Trophoblast cell (in vitro differentiated cells and primary cell): ENCODE measurements around the gene MYT1.

Experiments
- DNase-seq, 2 donors: peaks; one replicate each; pipeline ENCODE4 v3.0.0-alpha.2; 2016
- H2AFZ ChIP-seq: 2 replicates; pipeline ENCODE4 v1.6.1; 2013; ENCODE audit warnings: low read length, moderate library complexity, mild to moderate bottlenecking; ENCODE audit not compliant: insufficient read depth, poor library complexity
- H2AK5ac ChIP-seq: 2 replicates; pipeline ENCODE4 v1.6.1; 2013; ENCODE audit warnings: mild to moderate bottlenecking, low read length
- H2BK120ac ChIP-seq: 2 replicates; pipeline ENCODE4 v1.6.1; 2013; ENCODE audit warnings: low read length, mild to moderate bottlenecking, moderate library complexity; ENCODE audit not compliant: insufficient read depth, poor library complexity
- H2BK12ac ChIP-seq: 2 replicates; pipeline ENCODE4 v1.6.1; 2013; ENCODE audit warnings: mild to moderate bottlenecking, low read length, moderate library complexity
- H2BK5ac ChIP-seq: 2 replicates; pipeline ENCODE4 v1.6.1; 2013; ENCODE audit warnings: low read length, low read depth, moderate library complexity, mild to moderate bottlenecking; ENCODE audit not compliant: poor library complexity
- H3K14ac ChIP-seq: 2 replicates; pipeline ENCODE4 v1.6.1; 2013; ENCODE audit warnings: mild to moderate bottlenecking, low read length
- H3K18ac ChIP-seq: 2 replicates; pipeline ENCODE4 v1.6.1; 2013; ENCODE audit warnings: mild to moderate bottlenecking, low read length
- H3K23ac ChIP-seq: 2 replicates; pipeline ENCODE4 v1.6.1; 2013; ENCODE audit warnings: low read length
- H3K27ac ChIP-seq: 2 replicates; pipeline ENCODE4 v1.5.1; 2013; ENCODE audit warnings: low read depth, mild to moderate bottlenecking, inconsistent platforms, low read length, moderate library complexity
- H3K27me3 ChIP-seq: 2 replicates; pipeline ENCODE4 v1.6.1; 2013; ENCODE audit warnings: inconsistent platforms, mild to moderate bottlenecking, low read length, moderate library complexity; ENCODE audit not compliant: insufficient read depth
- H3K36me3 ChIP-seq, 2 experiments: 1 replicate in 1 of 2; 2 replicates in 1 of 2; pipeline ENCODE4 v1.6.1; 2013; ENCODE audit warnings: low read length in 2 of 2, mild to moderate bottlenecking in 2 of 2, moderate library complexity in 1 of 2; ENCODE audit not compliant: insufficient read depth in 2 of 2, control insufficient read depth in 1 of 2
- H3K4ac ChIP-seq: 2 replicates; pipeline ENCODE4 v1.6.1; 2013; ENCODE audit warnings: low read depth, mild to moderate bottlenecking, low read length, moderate library complexity
- H3K4me1 ChIP-seq, 2 experiments: 1 replicate in 1 of 2; 2 replicates in 1 of 2; pipeline ENCODE4 v1.6.1; 2013; ENCODE audit warnings: low read length in 2 of 2, mild to moderate bottlenecking in 2 of 2, moderate library complexity in 1 of 2; ENCODE audit not compliant: insufficient read depth in 2 of 2, control insufficient read depth in 1 of 2
- H3K4me2 ChIP-seq: 2 replicates; pipeline ENCODE4 v1.6.1; 2013; ENCODE audit warnings: inconsistent platforms, mild to moderate bottlenecking, low read length, moderate library complexity
- H3K4me3 ChIP-seq: 2 replicates; pipeline ENCODE4 v1.5.1; 2013; ENCODE audit warnings: mild to moderate bottlenecking, low read depth, low read length, inconsistent platforms
- H3K79me1 ChIP-seq: one replicate; pipeline ENCODE4 v1.6.1; 2013; ENCODE audit warnings: low read length
- H3K79me2 ChIP-seq: 2 replicates; pipeline ENCODE4 v1.6.1; 2013; ENCODE audit warnings: low read length, mild to moderate bottlenecking; ENCODE audit not compliant: control insufficient read depth, insufficient read depth, poor library complexity
- H3K9ac ChIP-seq: 2 replicates; pipeline ENCODE4 v1.6.1; 2013; ENCODE audit warnings: mild to moderate bottlenecking, low read length
- H3K9me3 ChIP-seq: 2 replicates; pipeline ENCODE4 v1.6.1; 2013; ENCODE audit warnings: low read depth, mild to moderate bottlenecking, control low read depth, inconsistent platforms, low read length; ENCODE audit not compliant: insufficient read depth
- H4K12ac ChIP-seq: 2 replicates; pipeline ENCODE4 v1.6.1; 2013; ENCODE audit warnings: low read depth, mild to moderate bottlenecking, low read length, moderate library complexity
- H4K8ac ChIP-seq: 2 replicates; pipeline ENCODE4 v1.6.1; 2013; ENCODE audit warnings: low read depth, mild to moderate bottlenecking, low read length, moderate library complexity
- H4K91ac ChIP-seq: one replicate; pipeline ENCODE4 v1.6.1; 2013; ENCODE audit warnings: low read depth, mild to moderate bottlenecking, low read length, moderate library complexity
- whole genome bisulfite sequencing: extraction: QIAGEN DNeasy Blood & Tissue Kit; methylation state at CpG from one replicate; pipeline ENCODE4 v1.1.7; 2013; ENCODE audit warnings: missing lambda C conversion rate; ENCODE audit not compliant: insufficient read length, insufficient coverage; ENCODE audit errors: extremely low coverage; 5-methylcytosine and 5-hydroxymethylcytosine counted together

The MYT1 gene

GRCh38 chr20:64151633-64152530, 12.4 kb upstream of the MYT1 start:
- Histone ChIP-seq H3K27me3 (no peaks in the 10 kb centered on the region), H4K12ac (no peak overlapping the region), H3K9me3 (peaks cover 16% of the 10 kb centered on the region), H4K91ac (no peak overlapping the region), H3K18ac (no peak overlapping the region), H3K4ac (no peak overlapping the region), H3K4me3 (no peak overlapping the region), H2BK5ac (no peak overlapping the region), H2BK12ac (no peak overlapping the region), H3K9ac (no peak overlapping the region), H4K8ac (no peak overlapping the region), H3K4me2 (no peak overlapping the region), H3K36me3 (no peaks in the 10 kb centered on the region), H3K14ac (no peak overlapping the region), H2BK120ac (no peak overlapping the region), H3K23ac (no peak overlapping the region), H2AK5ac (no peak overlapping the region), H3K27ac (no peak overlapping the region), H3K79me2 (no peaks in the 10 kb centered on the region), H3K79me1 (no peaks in the 10 kb centered on the region), H3K4me1 (no peaks in the 10 kb centered on the region), H2AFZ (no peak overlapping the region)
- no CpG with 5 or more reads among the region's 24 CpGs for WGBS
- DNase-seq: peak; percentile 15 to 26

- H3K4ac ChIP-seq: no peak overlapping the region
- H3K9me3 ChIP-seq: peaks cover 16% of the 10 kb centered on the region
- H3K79me1 ChIP-seq: no peaks in the 10 kb centered on the region
- H2BK5ac ChIP-seq: no peak overlapping the region
- H2AFZ ChIP-seq: no peak overlapping the region
- no peak for DNase-seq
- no peaks in the 10 kb centered on the region for H3K4me1 ChIP-seq
- no peak overlapping the region for H3K18ac ChIP-seq
- H3K36me3 ChIP-seq: no peaks in the 10 kb centered on the region
- no peak overlapping the region for H3K4me2 ChIP-seq
- H4K12ac ChIP-seq: no peak overlapping the region
- no peak overlapping the region for H3K23ac ChIP-seq
- H3K27me3 ChIP-seq: no peaks in the 10 kb centered on the region
- no peak overlapping the region for H2BK120ac ChIP-seq
- H3K4me3 ChIP-seq: no peak overlapping the region
- H4K8ac ChIP-seq: no peak overlapping the region
- no peak overlapping the region for H2BK12ac ChIP-seq
- WGBS: no CpG with 5 or more reads among the region's 9 CpGs
- no peaks in the 10 kb centered on the region for H3K79me2 ChIP-seq
- no peak overlapping the region for H3K14ac ChIP-seq
- no peak overlapping the region for H2AK5ac ChIP-seq
- H4K91ac ChIP-seq: no peak overlapping the region
- H3K27ac ChIP-seq: no peak overlapping the region
- no peak overlapping the region for H3K9ac ChIP-seq
Measured at GRCh38 chr20:64152906-64153305, 11.3 kb upstream of the MYT1 start.

- Histone ChIP-seq H3K9me3 (peaks cover 16% of the 10 kb centered on the region), H3K27me3 (no peaks in the 10 kb centered on the region), H3K9ac (no peak overlapping the region), H4K91ac (no peak overlapping the region), H3K4me3 (no peak overlapping the region), H3K79me2 (no peaks in the 10 kb centered on the region), H3K79me1 (no peaks in the 10 kb centered on the region), H3K14ac (no peak overlapping the region), H4K8ac (no peak overlapping the region), H2AFZ (no peak overlapping the region), H2AK5ac (no peak overlapping the region), H3K4me1 (no peaks in the 10 kb centered on the region), H3K4me2 (no peak overlapping the region), H3K27ac (no peak overlapping the region), H3K18ac (no peak overlapping the region), H3K4ac (no peak overlapping the region), H4K12ac (no peak overlapping the region), H2BK12ac (no peak overlapping the region), H2BK5ac (no peak overlapping the region), H3K23ac (no peak overlapping the region), H2BK120ac (no peak overlapping the region), H3K36me3 (no peaks in the 10 kb centered on the region)
- 100% methylated on average over 2 of the region's 2 CpGs for WGBS
- no peak for DNase-seq
Measured at GRCh38 chr20:64153410-64153809, 10.8 kb upstream of the MYT1 start.

- H3K4ac ChIP-seq: no peak overlapping the region
- peaks cover 16% of the 10 kb centered on the region for H3K9me3 ChIP-seq
- H4K8ac ChIP-seq: no peak overlapping the region
- H2AK5ac ChIP-seq: no peak overlapping the region
- no peaks in the 10 kb centered on the region for H3K27me3 ChIP-seq
- DNase-seq: no peak
- H3K14ac ChIP-seq: no peak overlapping the region
- H3K27ac ChIP-seq: no peak overlapping the region
- H4K12ac ChIP-seq: no peak overlapping the region
- no peaks in the 10 kb centered on the region for H3K36me3 ChIP-seq
- H3K23ac ChIP-seq: no peak overlapping the region
- H4K91ac ChIP-seq: no peak overlapping the region
- no peaks in the 10 kb centered on the region for H3K79me1 ChIP-seq
- H3K4me3 ChIP-seq: no peak overlapping the region
- H3K18ac ChIP-seq: no peak overlapping the region
- no peak overlapping the region for H2AFZ ChIP-seq
- no peak overlapping the region for H2BK12ac ChIP-seq
- H3K79me2 ChIP-seq: no peaks in the 10 kb centered on the region
- H3K4me2 ChIP-seq: no peak overlapping the region
- H2BK5ac ChIP-seq: no peak overlapping the region
- WGBS: no CpG with 5 or more reads among the region's 20 CpGs
- no peaks in the 10 kb centered on the region for H3K4me1 ChIP-seq
- no peak overlapping the region for H3K9ac ChIP-seq
- H2BK120ac ChIP-seq: no peak overlapping the region
Measured at GRCh38 chr20:64153861-64154589, 10.2 kb upstream of the MYT1 start.
